Keratinocyte (primary cell): ENCODE results near the gene RGS3.

Experiments
- CTCF ChIP-seq, 3 experiments: IDR thresholded peaks in 1 of 3; conservative IDR thresholded peaks in 1 of 3; optimal IDR thresholded peaks in 1 of 3; 2 replicates in 2 of 3; 3 replicates in 1 of 3; pipeline versions ENCODE3 to v1.5.1; 2011; ENCODE audit warnings: low read length in 3 of 3, mild to moderate bottlenecking in 3 of 3, moderate library complexity in 2 of 3, control low read depth in 1 of 3, inconsistent platforms in 1 of 3; ENCODE audit not compliant: insufficient read depth in 2 of 3; ENCODE audit errors: extremely low read depth in 1 of 3
- EZH2 ChIP-seq: IDR thresholded peaks from one replicate; pipeline ENCODE4 v1.6.1; 2012; ENCODE audit warnings: inconsistent platforms, mild to moderate bottlenecking, low read length, moderate library complexity

GRCh38 chr9:113623851-113624485 lies 160.4 kb downstream of the RGS3 start:
- TF ChIP-seq CTCF (optimal IDR thresholded peaks at IDR 0.05 in 1 of 3, IDR thresholded peaks at IDR 0.05 in 1 of 3, conservative IDR thresholded peaks at IDR 0.05 in 1 of 3; ENCODE audit: extremely low read depth in 1 of 3, insufficient read depth in 2 of 3, low read length in 3 of 3) (no peak), EZH2 (no peak)
